DOHH2 (cell line): ENCODE results near the gene TEX2.

ENCODE experiments used
- H3F3A ChIP-seq: fragments of 200-600 bp; sonication (generic), shearing (Covaris generic); 2 replicates; pipeline ENCODE4 v1.6.0; 2016; ENCODE audit warnings: antibody characterized with exemption, mild to moderate bottlenecking; ENCODE audit not compliant: control insufficient read depth, insufficient read depth
- H3K27ac ChIP-seq: fragments of 200-600 bp; sonication (generic); 2 replicates; pipeline ENCODE4 v1.5.1; 2014; ENCODE audit warnings: low read depth, mild to moderate bottlenecking, low read length, moderate library complexity
- H3K27me3 ChIP-seq: fragments of 200-600 bp; sonication (generic); 2 replicates; pipeline ENCODE4 v1.6.1; 2014; ENCODE audit warnings: mild to moderate bottlenecking, low read length, mixed read lengths; ENCODE audit not compliant: control insufficient read depth
- H3K36me3 ChIP-seq: fragments of 200-600 bp; sonication (generic); 2 replicates; pipeline ENCODE4 v1.6.1; 2014; ENCODE audit warnings: mild to moderate bottlenecking, low read length, moderate library complexity, mixed read lengths; ENCODE audit not compliant: control insufficient read depth
- H3K4me1 ChIP-seq: fragments of 200-600 bp; sonication (generic); 2 replicates; pipeline ENCODE4 v1.6.1; 2014; ENCODE audit warnings: mild to moderate bottlenecking, low read length, mixed read lengths; ENCODE audit not compliant: control insufficient read depth
- H3K4me2 ChIP-seq: fragments of 200-600 bp; sonication (generic); 2 replicates; pipeline ENCODE4 v1.6.0; 2014; ENCODE audit warnings: mild to moderate bottlenecking, low read length, moderate library complexity
- H3K4me3 ChIP-seq: fragments of 200-600 bp; sonication (generic); 2 replicates; pipeline ENCODE4 v1.5.1; 2014; ENCODE audit warnings: mild to moderate bottlenecking, low read length, mixed read lengths
- H3K79me2 ChIP-seq: fragments of 200-600 bp; sonication (generic); 2 replicates; pipeline ENCODE4 v1.6.1; 2014; ENCODE audit warnings: mild to moderate bottlenecking, low read length, mixed read lengths; ENCODE audit not compliant: control insufficient read depth
- H3K9me2 ChIP-seq: fragments of 200-600 bp; sonication (generic); replicated peaks from 2 replicates; pipeline ENCODE4 v1.6.1; 2014; ENCODE audit warnings: mild to moderate bottlenecking, low read length, mixed read lengths; ENCODE audit not compliant: control insufficient read depth
- H3K9me3 ChIP-seq: fragments of 200-600 bp; sonication (generic); 2 replicates; pipeline ENCODE4 v1.6.1; 2014; ENCODE audit warnings: antibody characterized with exemption, low read length, mixed read lengths; ENCODE audit not compliant: control insufficient read depth, insufficient read depth
- H4K20me1 ChIP-seq: fragments of 200-600 bp; sonication (generic); 2 replicates; pipeline ENCODE4 v1.6.0; 2014; ENCODE audit warnings: low read depth, mild to moderate bottlenecking, antibody characterized with exemption, low read length, moderate library complexity; ENCODE audit not compliant: control insufficient read depth, insufficient read depth
- CTCF ChIP-seq: fragments of 200-600 bp; sonication (generic); IDR thresholded peaks from one replicate; pipeline ENCODE4 v1.5.1; 2014; ENCODE audit warnings: antibody characterized with exemption, mild to moderate bottlenecking, low read depth, low read length; ENCODE audit not compliant: poor library complexity, severe bottlenecking
- EZH2phosphoT487 ChIP-seq: fragments of 200-600 bp; sonication (generic); IDR thresholded peaks from 2 replicates; pipeline ENCODE4 v1.6.1; 2017; ENCODE audit warnings: borderline replicate concordance, mild to moderate bottlenecking, antibody characterized with exemption, low read length, moderate library complexity, mixed read lengths

TEX2 gene

GRCh38 chr17:64106918-64107317 is 156.1 kb downstream of the TEX2 start:
- no peaks in the 10 kb centered on the region for H3K9me3 ChIP-seq
- no peak overlapping the region for H3K4me2 ChIP-seq
- no peak overlapping the region for H3K4me3 ChIP-seq
- H3K9me2 ChIP-seq, result no peaks in the 10 kb centered on the region
- no peak overlapping the region for H3K27ac ChIP-seq
- no peaks in the 10 kb centered on the region for H3K79me2 ChIP-seq
- TF ChIP-seq CTCF, result no peak
- TF ChIP-seq EZH2phosphoT487, result no peak
- no peaks in the 10 kb centered on the region for H3F3A ChIP-seq
- peaks cover 12% of the 10 kb centered on the region for H3K4me1 ChIP-seq
- no peaks in the 10 kb centered on the region for H3K36me3 ChIP-seq
- peaks cover 5% of the 10 kb centered on the region for H3K27me3 ChIP-seq
- no peaks in the 10 kb centered on the region for H4K20me1 ChIP-seq

GRCh38 chr17:64103391-64104364 is 159.4 kb downstream of the TEX2 start:
- H3K79me2 ChIP-seq, result no peaks in the 10 kb centered on the region
- H3F3A ChIP-seq, result no peaks in the 10 kb centered on the region
- peaks cover 5% of the 10 kb centered on the region for H3K27me3 ChIP-seq
- H3K9me2 ChIP-seq, result no peaks in the 10 kb centered on the region
- no peak overlapping the region for H3K4me3 ChIP-seq
- no peaks in the 10 kb centered on the region for H4K20me1 ChIP-seq
- H3K36me3 ChIP-seq, result no peaks in the 10 kb centered on the region
- no peak overlapping the region for H3K27ac ChIP-seq
- no peaks in the 10 kb centered on the region for H3K9me3 ChIP-seq
- no peak for TF ChIP-seq CTCF
- TF ChIP-seq EZH2phosphoT487, result no peak
- no peak overlapping the region for H3K4me2 ChIP-seq
- H3K4me1 ChIP-seq, result peaks cover 12% of the 10 kb centered on the region

GRCh38 chr17:64102627-64103390 is 160.3 kb downstream of the TEX2 start:
- no peaks in the 10 kb centered on the region for H3F3A ChIP-seq
- no peaks in the 10 kb centered on the region for H3K79me2 ChIP-seq
- no peaks in the 10 kb centered on the region for H3K36me3 ChIP-seq
- TF ChIP-seq EZH2phosphoT487, result no peak
- no peak for TF ChIP-seq CTCF
- peaks cover 5% of the 10 kb centered on the region for H3K27me3 ChIP-seq
- no peaks in the 10 kb centered on the region for H3K9me2 ChIP-seq
- no peak overlapping the region for H3K4me3 ChIP-seq
- H3K27ac ChIP-seq, result no peak overlapping the region
- no peak overlapping the region for H3K4me2 ChIP-seq
- peaks cover 12% of the 10 kb centered on the region for H3K4me1 ChIP-seq
- no peaks in the 10 kb centered on the region for H4K20me1 ChIP-seq
- no peaks in the 10 kb centered on the region for H3K9me3 ChIP-seq
